NCI-H748 (cell line): ENCODE data around the gene SLC26A1.
A peak's percentile ranks its signal among the peaks of the same experiment; 100 is the strongest.

Experiments used
- DNase-seq: peaks from one replicate; lab custom pipeline; 2025; ENCODE audit not compliant: unreplicated experiment; lab: John Stamatoyannopoulos, UW

The SLC26A1 gene

DNA sequence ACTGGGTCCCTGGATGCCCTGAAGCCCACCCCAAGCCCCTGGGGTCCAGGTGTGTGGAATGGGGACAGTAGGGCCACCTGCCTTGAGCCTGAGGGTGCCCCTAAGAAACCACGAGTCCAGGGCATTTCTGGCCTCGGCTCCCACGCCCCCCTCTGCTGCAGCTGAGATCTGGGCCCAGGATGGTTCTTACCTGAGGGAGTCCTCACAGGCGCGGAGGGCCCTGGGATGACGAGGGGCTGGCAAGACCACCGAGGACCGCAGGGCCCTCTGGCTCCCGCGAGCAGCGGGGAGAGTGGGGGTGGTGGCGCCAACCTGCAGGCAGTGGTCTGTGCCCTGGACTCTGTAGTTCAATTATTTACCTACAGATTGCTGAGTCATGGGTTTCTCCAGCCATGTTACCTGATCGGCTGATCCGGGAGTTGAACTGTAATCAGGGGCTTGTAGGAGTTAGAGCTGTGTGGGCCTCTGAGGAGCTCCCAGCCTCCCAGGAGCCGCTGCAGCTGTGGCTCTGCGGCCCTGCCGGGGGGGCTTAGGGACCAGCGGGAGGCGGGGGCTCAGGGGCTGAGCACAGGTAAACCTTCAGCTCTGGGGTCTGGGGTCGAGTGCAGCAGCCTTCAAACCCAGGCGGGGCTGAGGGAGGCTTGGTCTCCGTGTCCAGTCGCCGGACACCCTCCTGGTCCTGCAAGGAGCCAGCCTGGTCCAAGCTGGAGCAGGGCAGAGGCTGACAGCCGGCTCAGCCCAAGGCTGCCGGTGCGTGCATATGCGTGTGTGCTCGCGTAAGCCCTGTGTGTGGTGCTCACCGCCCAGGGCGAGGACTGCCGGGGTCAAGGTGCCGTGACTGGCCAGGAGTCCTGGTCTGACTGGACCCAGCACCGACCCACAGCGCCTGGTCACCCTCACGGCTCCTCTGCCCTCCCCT, at the start of gene SLC26A1:
Gene SLC26A1, minus strand, starts transcription at position 294 of the 919 bp plus-strand sequence. CDS start 1,701 bp downstream, outside the sequence.
- DNase-seq: no peak

DNA sequence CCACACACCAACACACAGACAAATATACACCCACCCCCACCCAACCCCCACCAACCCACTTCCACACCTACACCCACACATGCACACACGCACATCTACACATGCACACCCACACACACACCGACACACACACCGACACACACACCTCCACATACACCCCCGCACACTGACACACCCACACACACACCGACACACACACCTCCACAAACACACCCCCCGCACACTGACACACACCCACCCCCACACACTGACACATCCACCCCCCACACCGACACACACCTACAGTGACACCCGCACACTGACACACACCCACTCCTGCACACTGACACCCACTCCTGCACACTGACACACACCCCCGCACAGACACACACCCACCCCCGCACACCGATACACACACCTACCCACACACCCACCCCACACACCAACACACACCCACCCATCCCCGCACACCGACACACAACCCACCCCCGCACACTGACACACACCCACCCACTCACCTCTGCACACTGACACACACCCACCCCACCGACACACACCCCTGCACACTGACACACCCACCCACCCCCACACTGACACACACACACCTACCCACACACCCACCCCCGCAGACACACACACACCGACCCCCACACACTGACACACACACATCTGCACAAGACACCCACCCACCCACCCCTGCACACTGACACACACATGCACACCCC, 49.3 kb upstream of the SLC26A1 start:
- DNase-seq: no peak

- DNase-seq: no peak
These were observed 48.7 kb upstream of the SLC26A1 start for GRCh38 chr4:1041936-1042330.

DNA sequence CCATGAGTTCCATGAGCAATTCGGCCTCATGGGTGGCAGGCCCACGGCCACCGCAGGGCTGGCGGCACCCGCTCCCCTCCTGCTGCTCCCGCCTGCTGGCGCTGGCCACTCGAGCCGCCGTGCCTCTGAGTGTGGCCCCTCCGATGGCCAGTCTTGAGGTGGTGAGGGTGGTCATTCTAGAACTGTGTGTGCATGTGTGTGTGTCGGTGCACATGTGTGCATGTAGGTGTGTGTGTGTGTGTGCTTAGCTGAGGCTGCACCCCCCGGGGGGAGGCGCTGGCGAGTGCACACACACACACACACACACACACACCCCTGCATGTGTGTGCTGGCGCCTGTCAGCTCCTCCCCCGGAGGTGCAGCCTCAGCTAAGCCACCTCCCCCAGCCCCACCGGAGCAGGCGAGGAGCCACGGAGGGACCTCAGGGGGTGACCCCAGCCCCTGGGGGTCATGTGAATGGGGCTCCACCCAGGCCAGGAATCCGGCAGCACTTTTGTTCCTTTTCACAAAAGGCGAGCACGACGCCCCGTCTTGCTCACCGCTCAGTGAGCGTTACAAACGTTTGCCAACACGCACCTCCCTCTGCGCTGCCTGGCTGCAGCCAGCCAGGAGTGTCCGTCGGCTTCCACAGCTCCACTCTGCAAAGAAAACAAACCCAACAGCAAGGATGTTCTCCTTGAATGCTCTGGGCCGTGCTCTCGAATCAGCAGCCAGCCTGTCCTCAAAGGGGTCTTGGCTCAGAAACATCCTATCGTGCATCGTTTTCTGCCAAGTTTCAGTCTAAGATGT, 48.1 kb upstream of the SLC26A1 start:
- DNase-seq: no peak

- DNase-seq: no peak
These were observed 47.3 kb upstream of the SLC26A1 start for GRCh38 chr4:1040344-1041146.

GRCh38 chr4:1039493-1040343, 46.5 kb upstream of the SLC26A1 start:
- DNase-seq: no peak

GRCh38 chr4:1038948-1039492, 45.8 kb upstream of the SLC26A1 start:
- no peak for DNase-seq

GRCh38 chr4:1036976-1037810, 44.0 kb upstream of the SLC26A1 start:
- no peak for DNase-seq

DNA sequence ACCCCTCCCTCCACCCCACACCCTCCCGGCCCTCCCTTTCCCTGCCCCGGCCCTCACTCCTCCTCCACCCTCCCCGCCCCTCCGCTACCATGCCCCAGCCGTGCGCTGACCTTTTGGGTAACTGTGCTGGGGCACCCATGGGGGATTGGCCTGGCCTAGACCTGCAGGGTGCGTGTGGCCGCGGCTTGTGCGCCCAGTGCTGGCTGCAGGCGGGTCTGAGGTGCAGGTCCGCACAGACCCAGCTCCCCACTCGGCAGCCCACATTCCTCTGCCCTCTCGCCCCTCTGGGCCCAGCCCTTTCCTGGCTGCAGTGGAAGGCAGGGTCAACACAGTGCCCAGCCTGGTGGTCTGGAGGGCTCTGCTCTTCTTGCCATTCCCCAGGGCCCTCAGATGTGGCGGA, 42.9 kb upstream of the SLC26A1 start:
- no peak for DNase-seq

- no peak for DNase-seq
These were observed 42.3 kb upstream of the SLC26A1 start for GRCh38 chr4:1035510-1035909.

GRCh38 chr4:1033840-1034551, 40.8 kb upstream of the SLC26A1 start:
- no peak for DNase-seq

- DNase-seq: no peak
These were observed 39.7 kb upstream of the SLC26A1 start for GRCh38 chr4:1032861-1033260.

DNA sequence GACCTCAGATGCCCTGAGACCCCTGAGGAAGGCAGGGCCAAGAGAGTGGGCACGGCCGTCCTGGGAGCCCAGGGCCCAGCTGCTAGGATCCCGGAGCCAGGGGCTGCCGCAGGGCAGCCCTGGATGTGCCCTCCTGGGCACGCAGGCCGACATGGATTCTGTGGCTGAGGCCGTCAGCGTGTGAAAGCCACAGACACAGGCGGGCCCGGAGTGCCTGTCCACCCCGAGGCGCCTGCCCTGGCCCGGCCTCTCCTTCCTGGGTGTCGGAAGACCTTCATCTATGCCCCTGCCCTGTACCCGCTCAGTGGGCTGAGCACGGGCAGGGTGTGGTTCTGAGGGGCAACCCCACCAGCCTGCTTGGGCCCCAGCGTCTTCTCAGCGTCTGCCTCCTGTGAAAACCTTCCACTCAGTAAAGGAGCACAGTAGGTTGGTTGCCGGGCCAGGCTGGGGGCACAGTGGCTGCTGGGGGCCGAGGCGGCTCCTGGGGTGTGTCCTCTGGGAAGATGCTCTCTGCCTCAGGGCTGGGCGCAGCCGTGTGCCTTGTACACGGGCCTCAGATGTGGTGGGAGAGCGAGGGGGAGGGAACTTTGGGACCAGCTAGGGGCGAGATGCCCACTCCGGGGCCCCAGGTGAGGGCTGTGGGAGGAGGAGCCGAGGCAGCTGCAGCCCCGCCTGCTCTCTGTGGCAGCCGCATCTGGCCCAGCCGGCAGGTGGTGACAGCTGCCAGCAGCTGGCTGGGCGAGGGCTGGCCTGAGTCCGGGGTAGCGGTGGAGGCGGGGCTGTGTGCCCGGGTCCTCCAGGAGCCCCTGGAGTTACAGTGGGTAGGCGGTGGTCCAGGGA, 39.0 kb upstream of the SLC26A1 start:
- peak; percentile 26 for DNase-seq

- DNase-seq: no peak
These were observed 38.1 kb upstream of the SLC26A1 start for GRCh38 chr4:1031346-1031745.

- no peak for DNase-seq
These were observed 37.4 kb upstream of the SLC26A1 start for GRCh38 chr4:1030559-1030958.

- no peak for DNase-seq
These were observed 36.8 kb upstream of the SLC26A1 start for GRCh38 chr4:1030031-1030430.

DNA sequence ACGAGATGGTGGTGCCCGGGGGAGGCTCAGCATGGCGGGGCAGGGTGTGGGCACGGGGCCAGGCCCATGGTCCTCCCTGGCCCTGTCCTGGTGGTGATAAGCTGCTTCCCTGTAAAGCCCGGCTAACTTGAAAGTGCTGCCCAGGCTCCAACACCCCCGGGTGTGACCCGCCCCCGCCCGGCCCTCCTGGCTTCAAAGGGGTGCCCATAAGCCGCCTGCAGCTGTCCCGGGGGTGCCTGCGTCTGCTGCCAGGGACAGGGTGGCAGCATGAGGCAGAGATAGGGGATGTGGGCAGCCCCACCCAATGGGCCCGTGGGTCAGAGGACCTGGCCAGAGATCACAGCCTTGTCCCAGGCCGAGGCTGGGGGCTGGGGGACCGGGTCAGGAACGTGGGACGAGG, 36.3 kb upstream of the SLC26A1 start:
- DNase-seq: no peak
